GM12878 (cell line): ENCODE data around the gene DNAI2. TPM values are rescaled to one million over a fixed set of nuclear protein-coding genes. Genes with fewer than 3 reads are reported as not detected.

Source experiments
- ATAC-seq: fragments of 200-7000 bp; cut with Tn5 transposase; 3 replicates; pipeline ENCODE4 v1.9.1; 2020; ENCODE audit warnings: mild to moderate bottlenecking, moderate library complexity
- BruUV-seq: library from RNA; stranded (reverse); fragments of 400-500 nt; replicated peaks from 2 replicates; lab custom pipeline; 2021; lab: Mats Ljungman, UMichigan
- CTCF ChIA-PET: fragments of 300-600 bp; sonication (Branson Sonifier 250); formaldehyde crosslinking; extraction: SDS; loops from one replicate; lab custom pipeline; 2021; ENCODE audit warnings: inconsistent platforms; lab: Yijun Ruan, JAX
- POLR2A ChIA-PET: fragments of 350-600 bp; formaldehyde crosslinking; extraction: SDS; loops from one replicate; lab custom pipeline; 2021; ENCODE audit warnings: inconsistent platforms; lab: Charles Lee
- RAD21 ChIA-PET: fragments of 300-600 bp; sonication (Branson Sonifier 250); formaldehyde crosslinking; loops from one replicate; lab custom pipeline; 2023; ENCODE audit warnings: antibody characterized with exemption; ENCODE audit not compliant: unreplicated experiment; lab: Charles Lee
- SMC1A ChIA-PET: fragments of 300-600 bp; sonication (Branson Sonifier 250); formaldehyde crosslinking; loops from one replicate; lab custom pipeline; 2023; ENCODE audit not compliant: unreplicated experiment, uncharacterized antibody; lab: Charles Lee
- DNase-seq: peaks from one replicate; pipeline ENCODE4 v3.0.0-alpha.2; 2011; ENCODE audit warnings: low read depth, low spot score
- FAIRE-seq: peaks from 3 replicates; lab custom pipeline; 2011; peaks lifted over from hg19 to GRCh38; lab: Jason Lieb, UNC
- H2AFZ ChIP-seq: 2 replicates; pipeline ENCODE4 v1.6.0; 2011; ENCODE audit warnings: low read depth, low read length, control low read depth; ENCODE audit not compliant: control insufficient read depth
- H3K27ac ChIP-seq: 2 replicates; pipeline ENCODE4 v1.5.1; 2011; ENCODE audit warnings: control low read depth; ENCODE audit not compliant: control insufficient read depth, insufficient read depth
- H3K27me3 ChIP-seq, 2 experiments: replicated peaks in 1 of 2; 2 replicates each; pipeline versions ENCODE4 v1.6.0 to v1.6.1; 2011; ENCODE audit warnings: low read length in 1 of 2; ENCODE audit not compliant: control insufficient read depth in 2 of 2, insufficient read depth in 2 of 2
- H3K36me3 ChIP-seq, 2 experiments: 2 replicates each; pipeline ENCODE4 v1.5.1; 2011; ENCODE audit warnings: low read length in 1 of 2; ENCODE audit not compliant: control insufficient read depth in 2 of 2, insufficient read depth in 2 of 2
- H3K4me1 ChIP-seq: 2 replicates; pipeline ENCODE4 v1.6.1; 2011; ENCODE audit warnings: mild to moderate bottlenecking, low read length, moderate library complexity, mixed read lengths; ENCODE audit not compliant: control insufficient read depth, insufficient read depth
- H3K4me2 ChIP-seq: 2 replicates; pipeline ENCODE4 v1.6.0; 2011; ENCODE audit warnings: control low read depth; ENCODE audit not compliant: control insufficient read depth, insufficient read depth
- H3K4me3 ChIP-seq: fragments of 200-600 bp; sonication (generic); 2 replicates; pipeline ENCODE4 v1.5.1; 2016
- H3K79me2 ChIP-seq: 2 replicates; pipeline ENCODE4 v1.6.0; 2011; ENCODE audit warnings: low read length; ENCODE audit not compliant: control insufficient read depth, insufficient read depth
- H3K9ac ChIP-seq: 2 replicates; pipeline ENCODE4 v1.8.0; 2011; ENCODE audit warnings: low read length, control low read depth, mixed read lengths; ENCODE audit not compliant: control insufficient read depth, insufficient read depth
- H3K9me3 ChIP-seq: replicated peaks from 3 replicates; pipeline ENCODE4 v1.5.1; 2011; ENCODE audit warnings: mild to moderate bottlenecking, low read length; ENCODE audit not compliant: control insufficient read depth, insufficient read depth
- H4K20me1 ChIP-seq: 2 replicates; pipeline ENCODE4 v1.6.0; 2011; ENCODE audit not compliant: control insufficient read depth, insufficient read depth
- BCL11A ChIP-seq: IDR thresholded peaks from 2 replicates; pipeline ENCODE4 v1.6.1; 2011; ENCODE audit warnings: low read depth, low read length
- CREM ChIP-seq: IDR thresholded peaks from 2 replicates; pipeline ENCODE4 v1.6.1; 2014; ENCODE audit warnings: antibody characterized with exemption, low read depth
- HCFC1 ChIP-seq: fragments of 150-350 bp; IDR thresholded peaks from 2 replicates; pipeline ENCODE4 v1.6.1; 2014; ENCODE audit warnings: low read length
- JUNB ChIP-seq: IDR thresholded peaks from 2 replicates; pipeline ENCODE4 v1.6.1; 2016; ENCODE audit warnings: antibody characterized with exemption, mild to moderate bottlenecking
- MXI1 ChIP-seq: fragments of 150-350 bp; IDR thresholded peaks from 2 replicates; pipeline ENCODE4 v1.6.1; 2011; ENCODE audit warnings: low read depth, mild to moderate bottlenecking, inconsistent platforms, low read length, improper control_type of control experiment
- NR2F1 ChIP-seq: fragments of 450-650 bp; conservative IDR thresholded peaks from 2 replicates; pipeline ENCODE4 v1.6.1; 2017; ENCODE audit warnings: mild to moderate bottlenecking
- POLR2A ChIP-seq: IDR thresholded peaks from 2 replicates; pipeline ENCODE4 v1.6.1; 2011; ENCODE audit warnings: low read depth, mild to moderate bottlenecking, low read length
- WGBS: methylation state at CpG from one replicate; pipeline ENCODE4 v1.1.6; 2016; ENCODE audit warnings: low lambda C conversion rate; ENCODE audit not compliant: insufficient replicate concordance, insufficient coverage; ENCODE audit errors: missing lambda C conversion rate; 5-methylcytosine and 5-hydroxymethylcytosine counted together
- in situ Hi-C: fragments of 300-500 bp; cut with MboI; formaldehyde crosslinking; loops from 9 replicates; pipeline ENCODE4 v1.14.3; 2018; ENCODE audit warnings: mixed read lengths
- intact Hi-C: fragments of 100-400 bp; cut with micrococcal nuclease; formaldehyde crosslinking; loops from one replicate; pipeline ENCODE4 v1.14.2; 2022; ENCODE audit not compliant: unreplicated experiment
- polyA plus RNA-seq, 11 experiments: library from polyadenylated mRNA; depleted of rRNA in 4 of 11; unstranded in 6 of 11; stranded (reverse) in 5 of 11; fragments of >200 nt; fragmentation: Nextera tagmentation in 4 of 11; fragmentation: Illumina TruSeq in 1 of 11; extraction: Ambion mirVana in 4 of 11; extraction: Trizol in 1 of 11; gene quantifications; 1 replicate in 1 of 11; 2 replicates in 10 of 11; pipeline versions ENCODE4 v1.2.1 to v1.2.3, GENCODE V29; 2011 to 2016; ENCODE audit warnings: inconsistent platforms in 2 of 11, missing spikeins in 2 of 11, low read depth in 1 of 11
- total RNA-seq, 4 experiments: library from RNA; depleted of rRNA in 3 of 4; stranded (reverse); fragments of >200 nt in 3 of 4; fragmentation: Illumina TruSeq in 1 of 4; extraction: Trizol in 1 of 4; gene quantifications; 2 replicates each; pipeline versions ENCODE4 v1.2.1 to v1.2.3, GENCODE V29; 2013 to 2021
- TF ChIP-seq, protein P1 (sequence below): fragments of 150-350 bp; IDR thresholded peaks from 2 replicates; pipeline ENCODE4 v1.6.1; 2016; ENCODE audit warnings: low read depth, low read length
- TF ChIP-seq, protein P2 (sequence below): fragments of 450-650 bp; IDR thresholded peaks from 2 replicates; pipeline ENCODE4 v1.6.1; 2017; ENCODE audit warnings: low read depth, mild to moderate bottlenecking, moderate library complexity
- TF ChIP-seq, protein P3 (sequence below): fragments of 450-650 bp; IDR thresholded peaks from 2 replicates; pipeline ENCODE4 v1.6.1; 2014; ENCODE audit warnings: mild to moderate bottlenecking

The DNAI2 gene
- total and polyA plus RNA-seq, 10 of the 15 experiments (the other 5 are each of a cell fraction or from before 2014, with no cell fraction given), result 0.04 to 1.8 (median 0.13) TPM

DNA sequence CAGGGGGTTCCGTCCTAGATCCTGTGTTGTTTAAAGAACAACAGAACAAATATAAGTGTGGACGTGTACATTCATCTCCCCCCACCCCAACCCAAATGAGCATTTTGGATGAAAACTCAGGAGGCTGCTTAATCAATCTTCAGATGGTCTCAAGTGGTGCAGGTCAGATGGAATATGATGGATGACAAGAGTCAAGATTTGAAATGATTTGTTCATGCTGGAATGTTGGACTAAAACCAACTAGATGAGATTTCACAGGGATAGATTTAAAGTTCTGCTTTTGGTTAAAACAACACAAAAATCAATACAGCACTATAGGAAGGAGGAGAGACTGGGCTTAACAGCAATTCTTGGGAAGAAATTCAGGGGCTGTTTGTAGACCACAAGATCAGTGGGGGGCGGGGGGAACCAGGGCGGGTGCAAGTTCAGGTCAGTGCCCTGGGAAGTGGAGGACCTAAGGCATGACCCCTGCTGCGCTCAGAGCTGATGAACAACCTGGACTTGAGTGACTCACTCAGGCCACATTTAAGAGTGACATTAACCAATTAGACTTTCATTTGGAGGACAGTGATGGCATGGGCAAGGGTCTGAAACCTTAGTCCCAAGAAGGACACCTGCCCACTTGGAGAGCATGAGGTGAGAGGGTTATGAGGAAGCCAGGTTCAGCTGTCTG, 45.6 kb upstream of the DNAI2 start:
- no peak overlapping the region for H2AFZ ChIP-seq
- no TSS peak for BruUV-seq
- ChIA-PET CTCF (no interaction called here), POLR2A (no interaction called here), RAD21 (no interaction called here)
- DNase-seq (no peak), ATAC-seq (no peak), FAIRE-seq (no peak)
- H3K4me2 ChIP-seq, result no peak overlapping the region
- no peaks in the 10 kb centered on the region for H3K79me2 ChIP-seq
- no peak overlapping the region for H3K27ac ChIP-seq
- 47% methylated on average over 5 of the region's 5 CpGs for WGBS
- in situ Hi-C loops, result no loop called here
- peaks cover 0 to 4% of the 10 kb centered on the region in 2 experiments; a peak in 2 of 4 replicates for H3K36me3 ChIP-seq
- H3K9ac ChIP-seq, result no peak overlapping the region
- intact Hi-C loops, result no loop called here
- no peaks in the 10 kb centered on the region for H3K27me3 ChIP-seq
- H3K9me3 ChIP-seq, result no peaks in the 10 kb centered on the region
- H4K20me1 ChIP-seq, result no peaks in the 10 kb centered on the region
- H3K4me3 ChIP-seq, result no peak overlapping the region
- no peak for TF ChIP-seq HCFC1
- TF ChIP-seq, all 136 proteins: peak for 0
- SMC1A ChIA-PET, result no interaction called here
- H3K4me1 ChIP-seq, result no peaks in the 10 kb centered on the region

DNA sequence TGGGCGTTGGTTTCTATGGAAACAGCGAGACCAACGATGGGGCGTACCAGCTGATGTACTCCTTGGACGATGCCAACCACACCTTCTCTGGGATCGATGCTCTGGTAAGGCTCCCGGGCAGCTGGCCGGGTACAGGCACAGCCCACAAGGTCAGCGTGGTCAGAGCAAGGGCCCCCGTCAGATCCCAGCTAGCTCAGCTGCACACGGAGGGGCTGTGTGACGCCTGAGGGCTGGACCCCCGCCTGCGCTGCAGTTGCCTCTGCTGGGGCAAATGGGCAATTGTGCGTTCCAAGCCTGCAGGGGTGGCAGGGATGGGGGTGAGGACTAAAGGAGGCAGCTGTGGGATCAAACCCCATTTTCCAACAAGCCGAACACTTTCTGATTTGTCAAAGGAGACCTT, 43.1 kb upstream of the DNAI2 start:
- Histone ChIP-seq H3K4me3 (no peak overlapping the region), H3K9ac (no peak overlapping the region), H2AFZ (no peak overlapping the region), H4K20me1 (no peaks in the 10 kb centered on the region), H3K27ac (no peak overlapping the region), H3K27me3 (no peaks in the 10 kb centered on the region), H3K36me3 (peaks cover 0 to 4% of the 10 kb centered on the region in 2 experiments; a peak in 2 of 4 replicates), H3K79me2 (no peaks in the 10 kb centered on the region), H3K4me2 (no peak overlapping the region), H3K4me1 (peaks cover 6% of the 10 kb centered on the region; the same call in 1 of the 2 replicates), H3K9me3 (no peaks in the 10 kb centered on the region)
- no TSS peak for BruUV-seq
- 59% methylated on average over 16 of the region's 16 CpGs for WGBS
- ATAC-seq (no peak), FAIRE-seq (no peak), DNase-seq (no peak)
- ChIA-PET CTCF (interaction anchor here (1.0 kb wide), 1 partner anchor 19 kb away, joined by 3 read pairs; no protein-coding TSS in a partner anchor), RAD21 (no interaction called here), SMC1A (no interaction called here), POLR2A (interaction anchor here (0.6 kb wide), 3 partner anchors 9 to 636 kb away, joined by 3 read pairs; no protein-coding TSS in a partner anchor)
- in situ Hi-C loops, result loop anchor here (5.0 to 10.0 kb wide), 2 partner anchors 34 to 56 kb away; no protein-coding TSS in a partner anchor
- intact Hi-C loops, result no loop called here
- TF ChIP-seq, protein P1, sequence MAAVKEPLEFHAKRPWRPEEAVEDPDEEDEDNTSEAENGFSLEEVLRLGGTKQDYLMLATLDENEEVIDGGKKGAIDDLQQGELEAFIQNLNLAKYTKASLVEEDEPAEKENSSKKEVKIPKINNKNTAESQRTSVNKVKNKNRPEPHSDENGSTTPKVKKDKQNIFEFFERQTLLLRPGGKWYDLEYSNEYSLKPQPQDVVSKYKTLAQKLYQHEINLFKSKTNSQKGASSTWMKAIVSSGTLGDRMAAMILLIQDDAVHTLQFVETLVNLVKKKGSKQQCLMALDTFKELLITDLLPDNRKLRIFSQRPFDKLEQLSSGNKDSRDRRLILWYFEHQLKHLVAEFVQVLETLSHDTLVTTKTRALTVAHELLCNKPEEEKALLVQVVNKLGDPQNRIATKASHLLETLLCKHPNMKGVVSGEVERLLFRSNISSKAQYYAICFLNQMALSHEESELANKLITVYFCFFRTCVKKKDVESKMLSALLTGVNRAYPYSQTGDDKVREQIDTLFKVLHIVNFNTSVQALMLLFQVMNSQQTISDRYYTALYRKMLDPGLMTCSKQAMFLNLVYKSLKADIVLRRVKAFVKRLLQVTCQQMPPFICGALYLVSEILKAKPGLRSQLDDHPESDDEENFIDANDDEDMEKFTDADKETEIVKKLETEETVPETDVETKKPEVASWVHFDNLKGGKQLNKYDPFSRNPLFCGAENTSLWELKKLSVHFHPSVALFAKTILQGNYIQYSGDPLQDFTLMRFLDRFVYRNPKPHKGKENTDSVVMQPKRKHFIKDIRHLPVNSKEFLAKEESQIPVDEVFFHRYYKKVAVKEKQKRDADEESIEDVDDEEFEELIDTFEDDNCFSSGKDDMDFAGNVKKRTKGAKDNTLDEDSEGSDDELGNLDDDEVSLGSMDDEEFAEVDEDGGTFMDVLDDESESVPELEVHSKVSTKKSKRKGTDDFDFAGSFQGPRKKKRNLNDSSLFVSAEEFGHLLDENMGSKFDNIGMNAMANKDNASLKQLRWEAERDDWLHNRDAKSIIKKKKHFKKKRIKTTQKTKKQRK, result no peak
- TF ChIP-seq, protein P2, sequence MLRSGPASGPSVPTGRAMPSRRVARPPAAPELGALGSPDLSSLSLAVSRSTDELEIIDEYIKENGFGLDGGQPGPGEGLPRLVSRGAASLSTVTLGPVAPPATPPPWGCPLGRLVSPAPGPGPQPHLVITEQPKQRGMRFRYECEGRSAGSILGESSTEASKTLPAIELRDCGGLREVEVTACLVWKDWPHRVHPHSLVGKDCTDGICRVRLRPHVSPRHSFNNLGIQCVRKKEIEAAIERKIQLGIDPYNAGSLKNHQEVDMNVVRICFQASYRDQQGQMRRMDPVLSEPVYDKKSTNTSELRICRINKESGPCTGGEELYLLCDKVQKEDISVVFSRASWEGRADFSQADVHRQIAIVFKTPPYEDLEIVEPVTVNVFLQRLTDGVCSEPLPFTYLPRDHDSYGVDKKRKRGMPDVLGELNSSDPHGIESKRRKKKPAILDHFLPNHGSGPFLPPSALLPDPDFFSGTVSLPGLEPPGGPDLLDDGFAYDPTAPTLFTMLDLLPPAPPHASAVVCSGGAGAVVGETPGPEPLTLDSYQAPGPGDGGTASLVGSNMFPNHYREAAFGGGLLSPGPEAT, result no peak
- TF ChIP-seq, protein P3, sequence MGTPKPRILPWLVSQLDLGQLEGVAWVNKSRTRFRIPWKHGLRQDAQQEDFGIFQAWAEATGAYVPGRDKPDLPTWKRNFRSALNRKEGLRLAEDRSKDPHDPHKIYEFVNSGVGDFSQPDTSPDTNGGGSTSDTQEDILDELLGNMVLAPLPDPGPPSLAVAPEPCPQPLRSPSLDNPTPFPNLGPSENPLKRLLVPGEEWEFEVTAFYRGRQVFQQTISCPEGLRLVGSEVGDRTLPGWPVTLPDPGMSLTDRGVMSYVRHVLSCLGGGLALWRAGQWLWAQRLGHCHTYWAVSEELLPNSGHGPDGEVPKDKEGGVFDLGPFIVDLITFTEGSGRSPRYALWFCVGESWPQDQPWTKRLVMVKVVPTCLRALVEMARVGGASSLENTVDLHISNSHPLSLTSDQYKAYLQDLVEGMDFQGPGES, result no peak
- TF ChIP-seq POLR2A, result no peak
- TF ChIP-seq JUNB, result no peak
- no peak for TF ChIP-seq NR2F1
- TF ChIP-seq MXI1, result no peak
- no peak for TF ChIP-seq BCL11A
- no peak for TF ChIP-seq CREM
